CD4-positive, CD25-positive, alpha-beta regulatory T cell (primary cell): ENCODE data around the gene PIK3R5. TPM values are rescaled to one million over a fixed set of nuclear protein-coding genes. Genes with fewer than 3 reads are reported as not detected.
"Not testable (repeated sequence)": the region's sequence is repeated elsewhere in the genome, so short reads cannot be mapped to it uniquely, and the experiment has no call there.

Experiments
- ATAC-seq, 2 donors: fragments of 150-1000 bp; cut with Tn5 transposase; one replicate each; pipeline ENCODE4 v1.10.0; 2021; ENCODE audit warnings: low read depth in 2 of 2, moderate number of reproducible peaks in 2 of 2, moderate library complexity in 1 of 2
- DNase-seq, 3 donors: peaks; one replicate each; pipeline versions ENCODE4 v3.0.0 to v3.0.0-alpha.2; 2012 to 2022; ENCODE audit warnings: mixed read lengths in 1 of 3
- H3K27ac ChIP-seq: one replicate; pipeline ENCODE4 v1.7.0; 2013; ENCODE audit warnings: mild to moderate bottlenecking, low read length; ENCODE audit not compliant: insufficient read depth, poor library complexity, severe bottlenecking
- H3K27me3 ChIP-seq: one replicate; pipeline ENCODE4 v1.7.0; 2013; ENCODE audit warnings: low read length; ENCODE audit not compliant: control insufficient read depth, insufficient read depth
- H3K36me3 ChIP-seq: one replicate; pipeline ENCODE4 v1.7.0; 2013; ENCODE audit warnings: mild to moderate bottlenecking, low read length, moderate library complexity; ENCODE audit not compliant: control insufficient read depth, insufficient read depth
- H3K4me1 ChIP-seq: 2 replicates; pipeline ENCODE4 v1.7.0; 2013; ENCODE audit warnings: mild to moderate bottlenecking, low read length; ENCODE audit not compliant: insufficient read depth, control insufficient read depth, poor library complexity, severe bottlenecking
- H3K4me3 ChIP-seq: one replicate; pipeline ENCODE4 v1.7.0; 2013; ENCODE audit warnings: low read depth, mild to moderate bottlenecking, low read length, moderate library complexity
- H3K9me3 ChIP-seq, 2 experiments: 1 replicate in 1 of 2; 2 replicates in 1 of 2; pipeline ENCODE4 v1.7.0; 2013; ENCODE audit warnings: low read length in 2 of 2, mild to moderate bottlenecking in 1 of 2, moderate library complexity in 1 of 2; ENCODE audit not compliant: control insufficient read depth in 2 of 2
- H3K27ac Mint-ChIP-seq, 3 donors: one replicate each; pipeline ENCODE4 v1.8.0; 2020 to 2022; ENCODE audit warnings: mild to moderate bottlenecking in 3 of 3, mixed read lengths in 3 of 3, moderate library complexity in 2 of 3
- H3K27me3 Mint-ChIP-seq: one replicate; pipeline ENCODE4 v1.8.0; 2022; ENCODE audit warnings: mild to moderate bottlenecking, mixed read lengths
- H3K36me3 Mint-ChIP-seq: one replicate; pipeline ENCODE4 v1.8.0; 2020; ENCODE audit warnings: mixed read lengths
- H3K4me1 Mint-ChIP-seq, 4 donors: one replicate each; pipeline ENCODE4 v1.8.0; 2020 to 2022; ENCODE audit warnings: mixed read lengths in 4 of 4, mild to moderate bottlenecking in 1 of 4
- H3K4me3 Mint-ChIP-seq, 4 donors: one replicate each; pipeline ENCODE4 v1.8.0; 2020 to 2022; ENCODE audit warnings: mild to moderate bottlenecking in 4 of 4, mixed read lengths in 4 of 4, moderate library complexity in 3 of 4
- H3K9me3 Mint-ChIP-seq, 7 donors: one replicate each; pipeline ENCODE4 v1.8.0; 2020 to 2022; ENCODE audit warnings: mixed read lengths in 7 of 7, mild to moderate bottlenecking in 3 of 7, moderate library complexity in 2 of 7
- polyA plus RNA-seq, 4 donors: library from polyadenylated mRNA; unstranded; fragments of 300-500 nt; fragmentation: Illumina TruSeq; gene quantifications; one replicate each; pipeline ENCODE4 v1.2.3, GENCODE V29; 2021
- total RNA-seq: library from RNA; stranded (reverse); gene quantifications from one replicate; pipeline ENCODE4 v1.2.3, GENCODE V29; 2022

PIK3R5 gene
- total and polyA plus RNA-seq, 5 donors from 2014 or later = 34.8 to 275 (median 37.5) TPM

DNA sequence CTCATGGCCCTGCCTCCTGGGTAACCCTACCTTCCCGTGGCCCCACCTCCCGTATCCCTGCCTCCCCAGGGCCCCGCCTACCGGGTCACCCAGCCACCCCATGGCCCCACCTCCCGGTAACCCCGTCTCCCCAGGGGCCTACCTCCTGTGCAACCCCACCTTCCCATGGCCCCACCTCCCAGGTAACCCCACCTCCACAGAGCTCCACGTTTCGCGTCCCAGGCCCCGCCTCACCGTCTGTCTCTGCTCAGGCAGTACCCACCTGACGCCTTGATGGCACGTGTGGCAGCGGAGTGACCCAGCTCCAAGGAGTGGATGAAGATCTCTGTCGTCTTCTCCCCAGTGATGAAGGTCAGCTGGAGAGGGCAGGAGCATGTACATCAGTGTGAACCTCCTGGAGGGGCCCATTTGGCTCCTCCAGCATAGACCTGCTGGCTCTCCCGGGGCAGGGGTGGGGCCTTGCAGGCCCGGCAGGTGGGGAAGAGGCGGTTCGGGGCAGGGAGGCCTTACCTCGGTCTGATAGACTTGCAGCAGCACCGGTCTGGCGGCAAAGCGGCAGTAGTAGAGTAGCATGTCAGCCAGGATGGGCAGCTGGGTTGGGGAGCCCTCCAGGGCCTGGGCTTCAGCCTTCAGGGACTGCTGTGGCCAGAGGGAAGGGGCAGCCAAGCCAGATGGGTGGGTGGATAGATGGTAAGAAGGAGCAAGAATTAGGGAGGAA is 79.4 kb downstream of the PIK3R5 start:
- no peak overlapping the region for H3K4me3 Mint-ChIP-seq
- H3K9me3 Mint-ChIP-seq = no peaks in the 10 kb centered on the region
- H3K27me3 Mint-ChIP-seq = no peaks in the 10 kb centered on the region
- Histone ChIP-seq H3K4me1 (no peaks in the 10 kb centered on the region), H3K36me3 (peaks cover 86% of the 10 kb centered on the region), H3K9me3 (no peaks in the 10 kb centered on the region), H3K27me3 (no peaks in the 10 kb centered on the region), H3K27ac (peak overlapping the region; percentile 64), H3K4me3 (no peak overlapping the region)
- DNase-seq = peak in 1 of 3 donors; percentile 33
- H3K36me3 Mint-ChIP-seq = peaks cover 42% of the 10 kb centered on the region
- ATAC-seq = no peak
- peaks cover 0 to 7% (median 4%) of the 10 kb centered on the region in 4 donors for H3K4me1 Mint-ChIP-seq
- H3K27ac Mint-ChIP-seq = peak overlapping the region in 2 of 3 donors; percentile 52 to 71

DNA sequence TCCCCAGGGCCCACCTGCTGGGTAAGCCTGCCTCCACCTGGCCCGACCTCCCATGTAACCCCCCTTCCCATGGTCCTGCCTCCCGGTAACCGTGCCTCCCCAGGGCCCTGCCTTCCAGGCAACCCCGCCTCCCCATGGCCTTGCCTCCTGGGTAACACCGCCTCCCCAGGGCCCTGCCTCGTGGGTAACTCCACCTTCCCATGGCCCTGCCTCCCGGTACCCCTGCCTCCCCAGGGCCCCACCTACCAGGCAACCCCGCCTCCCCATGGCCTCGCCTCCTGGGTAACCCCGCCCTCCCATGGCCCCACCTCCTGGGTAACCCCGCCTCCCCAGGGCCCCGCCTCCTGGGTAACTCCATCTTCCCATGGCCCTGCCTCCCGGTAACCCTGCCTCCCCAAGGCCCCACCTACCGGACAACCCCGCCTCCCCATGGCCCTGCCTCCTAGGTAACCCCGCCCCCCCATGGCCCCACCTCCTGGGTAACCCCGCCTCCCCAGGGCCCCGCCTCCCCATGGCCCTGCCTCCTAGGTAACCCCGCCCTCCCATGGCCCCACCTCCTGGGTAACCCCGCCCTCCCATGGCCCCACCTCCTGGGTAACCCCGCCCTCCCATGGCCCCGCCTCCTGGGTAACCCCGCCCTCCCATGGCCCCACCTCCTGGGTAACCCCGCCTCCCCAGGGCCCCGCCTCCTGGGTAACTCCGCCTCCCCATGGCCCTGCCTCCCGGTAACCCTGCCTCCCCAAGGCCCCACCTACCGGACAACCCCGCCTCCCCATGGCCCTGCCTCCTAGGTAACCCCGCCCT is 80.1 kb downstream of the PIK3R5 start:
- H3K4me1 ChIP-seq, H3K4me3 ChIP-seq, H3K27me3 ChIP-seq, H3K27me3 Mint-ChIP-seq, H3K9me3 ChIP-seq, H3K9me3 Mint-ChIP-seq, H3K4me3 Mint-ChIP-seq, H3K4me1 Mint-ChIP-seq, H3K27ac Mint-ChIP-seq: not testable (repeated sequence)
- ATAC-seq (peak; percentile 55 to 59), DNase-seq (peak in 2 of 3 donors; percentile 29 to 63)
- peaks cover 86% of the 10 kb centered on the region for H3K36me3 ChIP-seq
- peak overlapping the region; percentile 64 for H3K27ac ChIP-seq
- H3K36me3 Mint-ChIP-seq = peaks cover 50% of the 10 kb centered on the region

DNA sequence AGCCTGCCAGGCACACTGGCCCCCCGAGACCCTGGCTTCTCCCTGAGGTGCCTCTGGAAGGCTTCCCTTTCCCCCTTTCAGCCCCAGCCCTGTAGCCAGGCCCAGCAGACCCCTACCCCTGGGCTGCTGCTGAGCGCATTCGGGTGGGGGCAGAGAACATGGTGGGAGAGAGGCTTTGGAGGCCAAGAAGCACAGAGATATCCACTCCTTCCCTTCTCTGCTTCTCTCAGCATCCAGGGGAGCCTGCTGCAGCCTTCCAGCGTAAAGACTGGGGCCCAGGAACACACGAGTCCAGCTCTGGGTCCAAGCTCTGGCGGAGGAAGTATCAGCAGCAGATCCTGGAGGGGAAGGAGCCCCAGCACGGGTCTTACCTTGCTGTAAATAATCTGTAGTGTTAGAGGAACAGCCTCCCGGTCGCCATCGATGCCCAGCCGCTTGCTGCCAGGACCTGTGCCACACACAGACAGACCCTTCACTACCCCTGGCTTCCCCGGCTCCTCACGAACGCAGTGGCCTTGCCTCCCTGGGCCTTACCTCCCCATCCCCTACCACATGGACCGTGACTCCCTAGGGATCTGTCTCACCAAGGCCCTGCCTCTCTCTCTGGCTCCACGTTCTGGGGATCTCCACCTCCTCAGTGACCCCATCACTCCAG is 81.0 kb downstream of the PIK3R5 start:
- Histone ChIP-seq H3K9me3 (no peaks in the 10 kb centered on the region), H3K27ac (peak overlapping the region; percentile 56), H3K4me3 (no peak overlapping the region), H3K27me3 (no peaks in the 10 kb centered on the region), H3K36me3 (peaks cover 86% of the 10 kb centered on the region), H3K4me1 (no peaks in the 10 kb centered on the region)
- Mint-ChIP-seq H3K36me3 (peaks cover 58% of the 10 kb centered on the region), H3K27ac (peak overlapping the region; percentile 26 to 84 (median 82)), H3K9me3 (no peaks in the 10 kb centered on the region), H3K4me1 (peaks cover 0 to 7% (median 4%) of the 10 kb centered on the region in 4 donors), H3K4me3 (no peak overlapping the region), H3K27me3 (no peaks in the 10 kb centered on the region)
- DNase-seq = no peak
- ATAC-seq = no peak

DNA sequence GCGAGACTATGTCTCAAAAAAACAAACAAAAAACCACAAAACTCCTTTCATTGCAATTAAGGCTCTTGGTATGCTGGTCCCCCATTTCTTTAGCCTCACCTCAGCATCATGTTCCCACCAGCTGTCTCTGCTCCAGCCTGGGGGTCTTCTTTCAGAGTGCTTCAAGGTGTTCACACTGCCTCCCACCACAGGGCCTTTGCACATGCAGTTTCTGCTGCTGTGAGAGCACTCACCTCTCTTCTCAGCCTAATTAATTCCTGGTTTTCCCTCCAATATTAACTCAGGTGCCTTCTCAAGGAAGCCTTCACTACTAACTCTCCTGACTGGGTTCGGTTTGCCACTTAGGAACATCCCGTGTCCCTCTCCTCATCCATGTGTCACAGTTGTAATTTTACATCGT is 82.2 kb downstream of the PIK3R5 start:
- DNase-seq = no peak
- Mint-ChIP-seq H3K4me1 (peaks cover 0 to 7% (median 4%) of the 10 kb centered on the region in 4 donors), H3K27me3 (no peaks in the 10 kb centered on the region), H3K9me3 (no peaks in the 10 kb centered on the region), H3K36me3 (peaks cover 62% of the 10 kb centered on the region), H3K4me3 (peak overlapping the region in 1 of 4 donors; percentile 84), H3K27ac (peak overlapping the region in 1 of 3 donors; percentile 26)
- H3K27me3 ChIP-seq = no peaks in the 10 kb centered on the region
- H3K27ac ChIP-seq = no peak overlapping the region
- H3K4me3 ChIP-seq = no peak overlapping the region
- no peak for ATAC-seq
- H3K36me3 ChIP-seq = peaks cover 85% of the 10 kb centered on the region
- no peaks in the 10 kb centered on the region for H3K4me1 ChIP-seq
- no peaks in the 10 kb centered on the region for H3K9me3 ChIP-seq

DNA sequence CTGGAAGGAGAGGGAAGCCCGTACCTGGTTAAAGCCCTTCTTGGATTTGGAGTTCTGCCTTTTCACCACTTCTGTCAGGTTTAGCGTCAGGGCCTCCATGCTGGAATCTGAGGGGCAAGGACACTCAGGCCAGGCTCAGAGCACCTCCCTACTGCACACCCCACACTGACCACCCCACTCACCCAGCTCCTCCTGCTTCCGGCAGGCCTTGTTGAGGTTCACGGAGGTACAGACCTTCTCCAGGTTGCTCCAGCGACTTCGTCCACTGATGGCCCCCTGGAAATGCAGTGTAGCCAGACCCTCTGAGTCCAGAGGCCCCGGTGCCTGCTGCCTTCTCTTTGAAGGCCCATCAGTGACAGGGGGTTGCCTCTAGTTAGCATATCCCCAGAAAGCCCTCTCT is 83.9 kb downstream of the PIK3R5 start:
- H3K27ac Mint-ChIP-seq = peak overlapping the region in 1 of 3 donors; percentile 49
- H3K4me3 Mint-ChIP-seq = no peak overlapping the region

DNA sequence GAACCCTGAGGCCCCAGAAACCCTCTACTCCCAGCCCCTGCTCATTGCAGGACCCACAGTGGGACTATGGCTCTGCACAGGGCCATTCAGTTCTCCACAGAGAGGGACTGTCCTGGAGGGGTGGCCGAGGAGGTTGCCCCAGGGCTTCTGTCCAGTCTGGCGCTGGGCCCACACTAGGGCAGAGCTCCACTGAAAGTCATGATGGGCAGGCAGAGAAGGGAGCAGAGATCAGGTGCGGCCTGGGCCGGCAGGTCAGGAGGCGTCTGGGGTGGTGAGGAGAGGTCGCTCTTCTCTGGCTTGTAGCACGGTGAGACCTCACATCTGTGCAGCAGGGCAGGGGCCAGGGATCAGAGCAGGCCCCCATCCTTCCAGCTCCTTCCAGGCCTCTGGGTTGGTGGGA is 85.0 kb downstream of the PIK3R5 start:
- no peaks in the 10 kb centered on the region for H3K27me3 ChIP-seq
- H3K9me3 ChIP-seq = no peaks in the 10 kb centered on the region
- Mint-ChIP-seq H3K4me1 (peaks cover 0 to 7% (median 4%) of the 10 kb centered on the region in 4 donors), H3K4me3 (no peak overlapping the region), H3K9me3 (no peaks in the 10 kb centered on the region), H3K36me3 (peaks cover 64% of the 10 kb centered on the region), H3K27me3 (no peaks in the 10 kb centered on the region), H3K27ac (peak overlapping the region in 1 of 3 donors; percentile 49)
- ATAC-seq (no peak), DNase-seq (no peak)
- H3K4me1 ChIP-seq = no peaks in the 10 kb centered on the region
- no peak overlapping the region for H3K4me3 ChIP-seq
- peaks cover 70% of the 10 kb centered on the region for H3K36me3 ChIP-seq
- no peak overlapping the region for H3K27ac ChIP-seq

More for the DNA sequence above, 83.9 kb downstream of the PIK3R5 start:
- H3K9me3 Mint-ChIP-seq = no peaks in the 10 kb centered on the region
- H3K9me3 ChIP-seq = no peaks in the 10 kb centered on the region
- no peak overlapping the region for H3K4me3 ChIP-seq
- peaks cover 78% of the 10 kb centered on the region for H3K36me3 ChIP-seq
- H3K27me3 Mint-ChIP-seq = no peaks in the 10 kb centered on the region
- H3K4me1 ChIP-seq = no peaks in the 10 kb centered on the region
- DNase-seq = no peak
- ATAC-seq = no peak
- H3K27me3 ChIP-seq = no peaks in the 10 kb centered on the region
- H3K4me1 Mint-ChIP-seq = peaks cover 0 to 7% (median 4%) of the 10 kb centered on the region in 4 donors
- peaks cover 68% of the 10 kb centered on the region for H3K36me3 Mint-ChIP-seq
- H3K27ac ChIP-seq = no peak overlapping the region

DNA sequence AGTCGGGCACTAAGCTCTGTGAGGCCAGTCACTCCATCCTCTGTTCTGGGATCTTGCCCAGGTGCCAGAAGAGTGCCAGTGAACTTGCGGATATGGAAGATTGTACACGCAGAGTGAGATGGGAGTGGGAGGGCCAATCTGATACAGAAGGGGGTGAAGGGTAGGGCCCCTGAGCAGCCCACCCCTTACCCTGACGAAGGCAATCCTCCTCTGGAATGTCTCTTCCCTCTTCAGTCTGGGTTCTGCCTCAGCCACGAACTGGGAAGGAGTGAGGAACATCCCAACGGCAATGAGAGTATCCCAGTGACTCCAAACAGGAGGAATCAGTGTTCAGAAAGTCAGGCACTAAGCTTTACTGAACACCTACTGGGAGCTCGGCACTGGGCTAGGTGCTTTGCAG is 86.1 kb downstream of the PIK3R5 start:
- Histone ChIP-seq H3K27ac (no peak overlapping the region), H3K4me1 (no peaks in the 10 kb centered on the region), H3K36me3 (peaks cover 65% of the 10 kb centered on the region), H3K4me3 (no peak overlapping the region), H3K9me3 (no peaks in the 10 kb centered on the region), H3K27me3 (no peaks in the 10 kb centered on the region)
- no peaks in the 10 kb centered on the region for H3K9me3 Mint-ChIP-seq
- peaks cover 64% of the 10 kb centered on the region for H3K36me3 Mint-ChIP-seq
- H3K27ac Mint-ChIP-seq = peak overlapping the region in 2 of 3 donors; percentile 39 to 56
- no peak for ATAC-seq
- H3K4me3 Mint-ChIP-seq = no peak overlapping the region
- peaks cover 0 to 10% (median 5%) of the 10 kb centered on the region in 4 donors for H3K4me1 Mint-ChIP-seq
- DNase-seq = no peak
- H3K27me3 Mint-ChIP-seq = no peaks in the 10 kb centered on the region
